Panc1 (cell line): Measurements from ENCODE around the gene GABRB1.

Experiments used
- CTCF ChIP-seq: fragments of 450-650 bp; IDR thresholded peaks from 2 replicates; pipeline ENCODE4 v1.5.1; 2017; ENCODE audit warnings: mild to moderate bottlenecking
- POLR2AphosphoS5 ChIP-seq: IDR thresholded peaks from 2 replicates; pipeline ENCODE4 v1.6.1; 2012; ENCODE audit warnings: mild to moderate bottlenecking, low read depth, low read length, moderate library complexity
- REST ChIP-seq, 2 experiments: IDR thresholded peaks; 2 replicates each; pipeline ENCODE4 v1.6.1; 2011 to 2012; ENCODE audit warnings: low read depth in 2 of 2, control low read depth in 1 of 2, low read length in 1 of 2, mild to moderate bottlenecking in 1 of 2, moderate library complexity in 1 of 2; ENCODE audit not compliant: insufficient read depth in 1 of 2

- no peak for TF ChIP-seq CTCF
- no peak for TF ChIP-seq POLR2AphosphoS5
- no peak for TF ChIP-seq REST (IDR thresholded peaks at IDR 0.05; ENCODE audit: insufficient read depth in 1 of 2, low read depth in 2 of 2, low read length in 1 of 2)
Observed at GRCh38 chr4:47278631-47279030, 247.3 kb downstream of the GABRB1 start.
